Stomach (tissue), 9 donors: ENCODE measurements around the gene PNPLA2. TPM values are rescaled to one million over a fixed set of nuclear protein-coding genes. Genes with fewer than 3 reads are reported as not detected.
A peak's percentile ranks its signal among the peaks of the same experiment; 100 is the strongest.

Experiments used
- DNase-seq, 2 donors: peaks; one replicate each; pipeline versions ENCODE4 v3.0.0 to v3.0.0-alpha.2; 2013 to 2019
- H3K27ac ChIP-seq, 5 donors: fragments of 200-600 bp in 4 of 5; sonication (generic) in 4 of 5; one replicate each; pipeline ENCODE4 v1.5.1; 2013 to 2019; ENCODE audit warnings: mild to moderate bottlenecking in 1 of 5, moderate library complexity in 1 of 5
- H3K27me3 ChIP-seq, 3 donors: fragments of 200-600 bp; sonication (generic); one replicate each; pipeline ENCODE4 v1.5.1; 2017 to 2019; ENCODE audit warnings: mixed run types in 1 of 3
- H3K36me3 ChIP-seq, 4 donors: fragments of 200-600 bp; sonication (generic); 1 replicate in 3 of 4; 2 replicates in 1 of 4; pipeline ENCODE4 v1.5.1; 2016 to 2019
- H3K4me1 ChIP-seq, 4 donors: fragments of 200-600 bp; sonication (generic); one replicate each; pipeline ENCODE4 v1.5.1; 2016 to 2019
- H3K4me3 ChIP-seq, 4 donors: fragments of 200-600 bp; sonication (generic) in 3 of 4; one replicate each; pipeline ENCODE4 v1.5.1; 2016 to 2019; ENCODE audit warnings: mild to moderate bottlenecking in 1 of 4
- H3K9me3 ChIP-seq, 4 donors: fragments of 200-600 bp; sonication (generic); one replicate each; pipeline ENCODE4 v1.5.1; 2016 to 2019
- EP300 ChIP-seq: sonication (generic); formaldehyde crosslinking; IDR thresholded peaks from one replicate; pipeline ENCODE4 v1.6.1; 2017; ENCODE audit warnings: antibody characterized with exemption
- POLR2A ChIP-seq, 4 donors: fragments of 450-650 bp; IDR thresholded peaks; one replicate each; pipeline ENCODE4 v1.6.1; 2016; ENCODE audit warnings: antibody characterized with exemption in 4 of 4, control low read depth in 2 of 4, mild to moderate bottlenecking in 1 of 4, moderate library complexity in 1 of 4
- POLR2AphosphoS5 ChIP-seq, 3 donors: sonication (generic); formaldehyde crosslinking; IDR thresholded peaks; one replicate each; pipeline ENCODE4 v1.6.1; 2016; ENCODE audit warnings: antibody characterized with exemption in 3 of 3
- WGBS, 5 donors: extraction: QIAGEN DNeasy Blood & Tissue Kit in 3 of 5; methylation state at CpG; one replicate each; pipeline versions ENCODE4 v1.1.5 to v1.1.7; 2013 to 2018; 5-methylcytosine and 5-hydroxymethylcytosine counted together
- intact Hi-C: fragments of 100-400 bp; cut with DNase I; formaldehyde crosslinking; loops from one replicate; pipeline ENCODE4 v1.15.1; 2023; ENCODE audit warnings: low total_unique reads
- polyA plus RNA-seq, 3 donors: library from polyadenylated mRNA; stranded (reverse); fragments of 200-250 nt; gene quantifications; one replicate each; pipeline ENCODE4 v1.2.3, GENCODE V29; 2013
- total RNA-seq, 5 donors: library from RNA; depleted of rRNA; stranded (reverse); fragments of >200 nt; gene quantifications; one replicate each; pipeline versions ENCODE4 v1.1.0 to v1.2.3, GENCODE V29; 2014 to 2016
- TF ChIP-seq, protein P1 (sequence below), 7 experiments: fragments of 450-650 bp in 4 of 7; fragments of 200-600 bp in 3 of 7; sonication (generic) in 3 of 7; IDR thresholded peaks; one replicate each; pipeline ENCODE4 v1.5.1; 2016 to 2019; ENCODE audit warnings: antibody characterized with exemption in 7 of 7, control low read depth in 2 of 7, mild to moderate bottlenecking in 1 of 7
- donor health status: healthy with polysubstance abuse.
- donor health status: Bipolar disorder and iron deficiency.
- donor health status: healthy.

Gene PNPLA2
- total and polyA plus RNA-seq, 8 donors = 33.4 to 385 (median 82.9) TPM

GRCh38 chr11:803770-804598, 14.7 kb upstream of the PNPLA2 start:
- H3K4me3 ChIP-seq = peak overlapping the region in 3 of 4 donors; percentile 61 to 71 (median 70)
- TF ChIP-seq, protein P1, sequence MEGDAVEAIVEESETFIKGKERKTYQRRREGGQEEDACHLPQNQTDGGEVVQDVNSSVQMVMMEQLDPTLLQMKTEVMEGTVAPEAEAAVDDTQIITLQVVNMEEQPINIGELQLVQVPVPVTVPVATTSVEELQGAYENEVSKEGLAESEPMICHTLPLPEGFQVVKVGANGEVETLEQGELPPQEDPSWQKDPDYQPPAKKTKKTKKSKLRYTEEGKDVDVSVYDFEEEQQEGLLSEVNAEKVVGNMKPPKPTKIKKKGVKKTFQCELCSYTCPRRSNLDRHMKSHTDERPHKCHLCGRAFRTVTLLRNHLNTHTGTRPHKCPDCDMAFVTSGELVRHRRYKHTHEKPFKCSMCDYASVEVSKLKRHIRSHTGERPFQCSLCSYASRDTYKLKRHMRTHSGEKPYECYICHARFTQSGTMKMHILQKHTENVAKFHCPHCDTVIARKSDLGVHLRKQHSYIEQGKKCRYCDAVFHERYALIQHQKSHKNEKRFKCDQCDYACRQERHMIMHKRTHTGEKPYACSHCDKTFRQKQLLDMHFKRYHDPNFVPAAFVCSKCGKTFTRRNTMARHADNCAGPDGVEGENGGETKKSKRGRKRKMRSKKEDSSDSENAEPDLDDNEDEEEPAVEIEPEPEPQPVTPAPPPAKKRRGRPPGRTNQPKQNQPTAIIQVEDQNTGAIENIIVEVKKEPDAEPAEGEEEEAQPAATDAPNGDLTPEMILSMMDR (IDR thresholded peaks at IDR 0.05) = no peak
- TF ChIP-seq POLR2A (IDR thresholded peaks at IDR 0.05) (no peak), EP300 (no peak), POLR2AphosphoS5 (IDR thresholded peaks at IDR 0.05) (no peak)
- peak overlapping the region in 2 of 5 donors; percentile 89 to 92 for H3K27ac ChIP-seq
- peaks cover 27 to 49% (median 39%) of the 10 kb centered on the region in 4 donors for H3K4me1 ChIP-seq
- H3K9me3 ChIP-seq = no peaks in the 10 kb centered on the region
- WGBS, 5 donors = 51 to 69% (median 57%) methylated on average over 15 to 26 of the region's 26 CpGs
- intact Hi-C loops = no loop called here
- H3K36me3 ChIP-seq = peaks cover 11 to 44% (median 39%) of the 10 kb centered on the region in 4 donors
- H3K27me3 ChIP-seq = no peaks in the 10 kb centered on the region
- DNase-seq = no peak

DNA sequence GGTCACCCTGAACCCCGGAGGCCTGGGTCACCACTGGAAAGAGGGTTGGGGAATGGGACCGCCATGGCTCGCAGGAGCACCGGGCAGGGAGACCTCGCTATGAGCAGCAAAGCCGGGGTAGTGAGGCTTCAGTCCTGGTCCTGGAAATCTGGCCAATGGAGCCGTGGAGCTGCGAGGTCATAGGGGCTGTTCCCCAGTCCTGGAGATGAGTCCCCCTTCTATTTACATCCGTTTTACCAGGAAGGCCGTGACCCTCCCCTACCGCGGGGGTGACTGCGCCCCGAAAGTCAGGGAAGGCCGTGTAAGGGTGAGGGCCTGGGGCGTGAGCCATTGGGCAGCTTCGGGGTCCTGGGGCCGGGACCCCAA, 14.1 kb upstream of the PNPLA2 start:
- peak overlapping the region; percentile 61 to 71 (median 67) for H3K4me3 ChIP-seq
- DNase-seq = no peak
- WGBS, 5 donors = 2 to 14% (median 5%) methylated on average over 15 to 18 of the region's 18 CpGs
- no peaks in the 10 kb centered on the region for H3K27me3 ChIP-seq
- intact Hi-C loops = no loop called here
- peaks cover 27 to 50% (median 40%) of the 10 kb centered on the region in 4 donors for H3K4me1 ChIP-seq
- H3K27ac ChIP-seq = peak overlapping the region; percentile 87 to 92 (median 89)
- H3K36me3 ChIP-seq = peaks cover 6 to 38% (median 35%) of the 10 kb centered on the region in 4 donors
- no peaks in the 10 kb centered on the region for H3K9me3 ChIP-seq
- TF ChIP-seq, protein P1 (IDR thresholded peaks at IDR 0.05) = no peak
- no peak for TF ChIP-seq EP300
- no peak for TF ChIP-seq POLR2A (IDR thresholded peaks at IDR 0.05)
- TF ChIP-seq POLR2AphosphoS5 (IDR thresholded peaks at IDR 0.05) = no peak

DNA sequence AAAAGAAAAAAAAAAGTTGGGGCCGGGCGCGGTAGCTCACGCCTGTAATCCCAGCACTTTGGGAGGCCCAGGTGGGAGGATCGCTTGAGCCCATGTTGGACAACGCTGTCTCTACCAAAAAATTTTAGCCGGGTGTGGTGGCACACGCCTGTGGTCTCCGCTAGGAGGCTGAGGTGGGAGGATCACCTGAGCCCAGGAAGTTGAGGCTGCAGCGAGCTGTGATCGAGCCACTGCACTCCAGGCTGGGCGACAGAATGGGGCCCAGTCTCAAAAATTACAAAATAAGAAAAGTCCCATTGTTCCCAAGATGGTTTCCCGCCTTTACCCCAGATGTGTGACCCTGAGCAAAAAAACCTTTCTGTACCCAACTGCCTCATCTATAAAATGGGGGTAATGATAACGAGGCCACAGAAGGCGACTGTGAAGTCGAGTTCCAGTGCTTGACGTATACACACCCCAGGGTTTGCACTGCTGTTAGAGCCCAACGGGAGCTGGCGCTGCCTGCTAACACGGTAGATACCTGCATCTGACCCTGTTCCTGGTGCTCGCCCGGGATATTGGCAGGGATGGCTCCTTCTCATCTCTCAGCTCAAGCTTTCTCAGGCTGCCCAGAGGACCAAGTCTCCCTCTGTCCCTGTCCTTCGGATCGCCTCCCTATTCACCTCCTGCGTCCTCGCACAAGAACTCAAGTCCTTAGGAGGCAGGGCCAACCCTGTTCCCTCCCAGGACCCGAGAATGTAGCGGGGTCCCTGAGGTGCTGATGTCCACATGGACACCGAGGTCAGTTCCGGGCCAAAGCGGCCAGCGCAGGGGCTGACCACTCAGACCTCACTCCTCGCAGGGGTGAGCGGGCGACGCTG, 10.1 kb upstream of the PNPLA2 start:
- Histone ChIP-seq H3K27ac (peak overlapping the region; percentile 89 to 99 (median 98)), H3K36me3 (peaks cover 22 to 26% (median 25%) of the 10 kb centered on the region in 4 donors), H3K4me3 (peak overlapping the region; percentile 83 to 98 (median 92)), H3K27me3 (no peaks in the 10 kb centered on the region), H3K4me1 (peaks cover 41 to 64% (median 58%) of the 10 kb centered on the region in 4 donors), H3K9me3 (no peaks in the 10 kb centered on the region)
- intact Hi-C loops = no loop called here
- DNase-seq = no peak
- WGBS, 5 donors = 25 to 47% (median 28%) methylated on average over 23 to 36 of the region's 36 CpGs
- TF ChIP-seq, protein P1 (IDR thresholded peaks at IDR 0.05) = no peak
- TF ChIP-seq EP300 (no peak), POLR2A (IDR thresholded peaks at IDR 0.05) (no peak), POLR2AphosphoS5 (IDR thresholded peaks at IDR 0.05) (no peak)
